Measurements from ENCODE around the gene SEC24D.

The SEC24D gene

DNA sequence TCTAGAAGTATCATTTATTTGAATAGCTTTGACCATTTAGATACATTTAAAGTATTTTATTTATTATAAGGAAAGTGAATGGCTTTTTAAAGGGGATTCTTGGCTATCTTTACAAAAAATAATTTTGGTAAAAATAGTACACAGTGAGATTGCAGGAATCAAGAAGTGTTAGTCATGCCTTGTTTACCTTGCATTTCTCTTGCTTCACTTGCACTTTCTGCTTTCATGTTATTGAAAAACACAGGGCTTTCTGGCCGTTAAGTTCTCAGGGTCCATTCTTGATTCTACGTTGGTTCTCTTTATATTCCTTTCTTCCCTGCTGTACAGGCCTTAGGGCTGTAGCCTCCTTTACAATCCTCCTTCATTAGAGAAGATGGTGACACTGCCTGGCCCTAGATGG is 21.8 kb upstream of the SEC24D start:
- H3K9me2 ChIP-seq (replicated peaks; ENCODE audit: insufficient read depth, low read length), result no peaks in the 10 kb centered on the region
- H3K9me3 ChIP-seq (ENCODE audit: insufficient read depth, low read length), result no peaks in the 10 kb centered on the region

DNA sequence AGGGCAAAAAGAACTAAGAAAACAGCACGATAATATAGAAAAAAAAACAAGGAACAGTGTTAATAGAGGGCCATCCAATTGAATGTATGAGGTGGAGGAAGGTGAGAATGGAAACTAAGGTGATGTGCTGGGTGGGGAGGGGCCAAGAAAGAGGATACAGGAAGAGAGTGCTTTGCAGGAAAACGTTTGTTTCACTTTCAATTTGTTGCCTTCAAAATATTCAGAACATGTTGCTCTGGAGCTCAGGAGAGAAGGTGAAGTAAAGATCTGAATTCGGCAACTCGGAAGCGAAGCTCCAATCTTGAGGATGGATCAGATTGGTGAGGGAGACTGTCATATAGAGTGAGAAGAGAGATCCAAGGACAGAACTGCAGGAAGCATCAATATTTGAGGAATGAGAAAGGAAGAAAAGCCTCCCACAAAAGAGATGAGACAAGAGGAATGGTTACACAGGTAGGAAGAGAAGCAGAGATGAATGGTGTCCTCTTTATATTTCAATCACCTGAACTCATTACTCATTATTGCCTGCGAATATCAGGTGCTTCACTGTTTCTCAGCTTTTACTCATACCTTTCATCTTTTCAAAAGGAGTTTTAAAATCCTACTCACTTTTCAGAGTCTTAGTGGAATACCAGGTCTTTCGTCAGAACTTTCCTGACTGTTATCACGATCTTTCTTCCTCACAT is 14.7 kb upstream of the SEC24D start:
- Histone ChIP-seq H3K36me3 (ENCODE audit: low read length) (no peaks in the 10 kb centered on the region), H2AFZ (ENCODE audit: low read depth, low read length, severe bottlenecking) (no peak overlapping the region), H3K9me2 (replicated peaks; ENCODE audit: insufficient read depth, low read length) (no peaks in the 10 kb centered on the region), H3K9ac (ENCODE audit: low read length) (no peak overlapping the region), H3K79me2 (ENCODE audit: insufficient read depth, low read length) (no peaks in the 10 kb centered on the region), H4K20me1 (ENCODE audit: low read depth, low read length) (no peaks in the 10 kb centered on the region), H3K27me3 (ENCODE audit: low read length) (no peaks in the 10 kb centered on the region), H3F3A (ENCODE audit: insufficient read depth) (no peaks in the 10 kb centered on the region), H3K27ac (ENCODE audit: low read depth, low read length) (no peak overlapping the region), H3K4me2 (ENCODE audit: low read depth, low read length, poor library complexity, severe bottlenecking) (peak overlapping the region; percentile 22), H3K4me3 (ENCODE audit: insufficient read depth, low read length, poor library complexity, severe bottlenecking) (no peak overlapping the region), H3K9me3 (ENCODE audit: insufficient read depth, low read length) (no peaks in the 10 kb centered on the region)
- TF ChIP-seq, protein P1, sequence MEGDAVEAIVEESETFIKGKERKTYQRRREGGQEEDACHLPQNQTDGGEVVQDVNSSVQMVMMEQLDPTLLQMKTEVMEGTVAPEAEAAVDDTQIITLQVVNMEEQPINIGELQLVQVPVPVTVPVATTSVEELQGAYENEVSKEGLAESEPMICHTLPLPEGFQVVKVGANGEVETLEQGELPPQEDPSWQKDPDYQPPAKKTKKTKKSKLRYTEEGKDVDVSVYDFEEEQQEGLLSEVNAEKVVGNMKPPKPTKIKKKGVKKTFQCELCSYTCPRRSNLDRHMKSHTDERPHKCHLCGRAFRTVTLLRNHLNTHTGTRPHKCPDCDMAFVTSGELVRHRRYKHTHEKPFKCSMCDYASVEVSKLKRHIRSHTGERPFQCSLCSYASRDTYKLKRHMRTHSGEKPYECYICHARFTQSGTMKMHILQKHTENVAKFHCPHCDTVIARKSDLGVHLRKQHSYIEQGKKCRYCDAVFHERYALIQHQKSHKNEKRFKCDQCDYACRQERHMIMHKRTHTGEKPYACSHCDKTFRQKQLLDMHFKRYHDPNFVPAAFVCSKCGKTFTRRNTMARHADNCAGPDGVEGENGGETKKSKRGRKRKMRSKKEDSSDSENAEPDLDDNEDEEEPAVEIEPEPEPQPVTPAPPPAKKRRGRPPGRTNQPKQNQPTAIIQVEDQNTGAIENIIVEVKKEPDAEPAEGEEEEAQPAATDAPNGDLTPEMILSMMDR (IDR thresholded peaks at IDR 0.05; ENCODE audit: insufficient read depth, low read length, poor library complexity, severe bottlenecking), result no peak
- no peak for TF ChIP-seq EZH2phosphoT487 (conservative IDR thresholded peaks at IDR 0.05; ENCODE audit: low read length)

More for the DNA sequence above, 21.8 kb upstream of the SEC24D start:
- Histone ChIP-seq H2AFZ (ENCODE audit: low read depth, low read length, severe bottlenecking) (no peak overlapping the region), H3K9ac (ENCODE audit: low read length) (no peak overlapping the region), H3K27me3 (ENCODE audit: low read length) (no peaks in the 10 kb centered on the region), H3K4me3 (ENCODE audit: insufficient read depth, low read length, poor library complexity, severe bottlenecking) (no peak overlapping the region), H3F3A (ENCODE audit: insufficient read depth) (no peaks in the 10 kb centered on the region), H3K27ac (ENCODE audit: low read depth, low read length) (no peak overlapping the region), H4K20me1 (ENCODE audit: low read depth, low read length) (no peaks in the 10 kb centered on the region), H3K36me3 (ENCODE audit: low read length) (no peaks in the 10 kb centered on the region), H3K4me2 (ENCODE audit: low read depth, low read length, poor library complexity, severe bottlenecking) (no peak overlapping the region), H3K79me2 (ENCODE audit: insufficient read depth, low read length) (no peaks in the 10 kb centered on the region)
- TF ChIP-seq, protein P1 (IDR thresholded peaks at IDR 0.05; ENCODE audit: insufficient read depth, low read length, poor library complexity, severe bottlenecking), result no peak
- TF ChIP-seq EZH2phosphoT487 (conservative IDR thresholded peaks at IDR 0.05; ENCODE audit: low read length), result no peak

DNA sequence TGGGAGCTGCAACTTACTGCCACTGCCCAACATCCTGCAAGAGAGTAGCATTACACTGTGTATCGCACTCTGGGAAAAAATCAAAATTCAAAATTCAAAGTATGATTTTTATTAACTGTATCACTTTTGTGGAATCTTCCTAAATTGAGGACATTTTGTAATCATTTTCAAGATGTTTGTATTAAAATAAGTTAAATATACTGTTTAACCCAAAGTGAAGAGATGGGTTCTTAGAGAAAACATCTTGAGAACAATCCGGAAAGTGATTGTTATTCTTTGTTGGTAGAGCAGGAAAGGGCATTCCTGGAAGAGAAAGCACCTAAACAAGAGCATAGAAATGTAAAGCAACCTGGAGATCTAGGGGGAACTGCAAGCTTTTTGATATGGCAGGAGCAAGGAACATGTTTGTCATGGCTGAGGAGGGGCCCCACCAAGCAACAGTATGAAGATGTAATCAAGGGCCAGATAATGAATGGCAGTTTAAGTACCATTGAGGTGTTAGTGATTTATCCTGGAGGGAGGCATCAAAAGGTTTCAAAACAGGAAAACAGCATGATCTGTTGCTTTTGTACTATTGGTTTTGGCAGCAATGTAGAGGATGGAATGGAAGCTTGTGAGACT is 14.1 kb upstream of the SEC24D start:
- Histone ChIP-seq H3K79me2 (ENCODE audit: insufficient read depth, low read length) (no peaks in the 10 kb centered on the region), H3K27ac (ENCODE audit: low read depth, low read length) (no peak overlapping the region), H3F3A (ENCODE audit: insufficient read depth) (no peaks in the 10 kb centered on the region), H3K4me3 (ENCODE audit: insufficient read depth, low read length, poor library complexity, severe bottlenecking) (no peak overlapping the region), H3K27me3 (ENCODE audit: low read length) (no peaks in the 10 kb centered on the region), H2AFZ (ENCODE audit: low read depth, low read length, severe bottlenecking) (no peak overlapping the region), H3K36me3 (ENCODE audit: low read length) (no peaks in the 10 kb centered on the region), H3K9me3 (ENCODE audit: insufficient read depth, low read length) (no peaks in the 10 kb centered on the region), H3K4me2 (ENCODE audit: low read depth, low read length, poor library complexity, severe bottlenecking) (peak overlapping the region; percentile 22), H4K20me1 (ENCODE audit: low read depth, low read length) (no peaks in the 10 kb centered on the region), H3K9me2 (replicated peaks; ENCODE audit: insufficient read depth, low read length) (no peaks in the 10 kb centered on the region), H3K9ac (ENCODE audit: low read length) (no peak overlapping the region)
- TF ChIP-seq EZH2phosphoT487 (conservative IDR thresholded peaks at IDR 0.05; ENCODE audit: low read length), result no peak

DNA sequence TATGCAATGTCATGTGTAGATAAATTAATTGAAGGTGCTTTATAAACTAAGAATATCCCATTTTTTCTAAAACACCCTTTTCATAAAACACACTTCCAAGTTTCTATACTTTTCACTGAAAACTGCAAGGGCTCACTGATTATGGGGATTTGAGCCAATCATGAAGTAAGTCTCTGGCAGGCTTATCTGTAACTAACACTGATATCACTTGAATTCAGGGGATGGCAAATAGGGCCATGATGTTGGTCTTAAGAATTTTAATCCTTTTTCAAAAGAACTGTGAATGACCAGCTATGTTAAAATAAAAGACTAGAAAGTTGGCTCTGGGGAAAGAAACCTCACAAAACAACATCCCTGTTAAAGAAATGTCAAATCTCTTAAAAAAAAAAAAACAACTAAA is 13.0 kb upstream of the SEC24D start:
- Histone ChIP-seq H3K9me3 (ENCODE audit: insufficient read depth, low read length) (no peaks in the 10 kb centered on the region), H3F3A (ENCODE audit: insufficient read depth) (no peaks in the 10 kb centered on the region), H3K79me2 (ENCODE audit: insufficient read depth, low read length) (no peaks in the 10 kb centered on the region), H3K4me3 (ENCODE audit: insufficient read depth, low read length, poor library complexity, severe bottlenecking) (no peak overlapping the region), H2AFZ (ENCODE audit: low read depth, low read length, severe bottlenecking) (no peak overlapping the region), H3K9ac (ENCODE audit: low read length) (no peak overlapping the region), H4K20me1 (ENCODE audit: low read depth, low read length) (no peaks in the 10 kb centered on the region), H3K27ac (ENCODE audit: low read depth, low read length) (no peak overlapping the region), H3K9me2 (replicated peaks; ENCODE audit: insufficient read depth, low read length) (no peaks in the 10 kb centered on the region), H3K4me2 (ENCODE audit: low read depth, low read length, poor library complexity, severe bottlenecking) (no peak overlapping the region), H3K27me3 (ENCODE audit: low read length) (no peaks in the 10 kb centered on the region), H3K36me3 (ENCODE audit: low read length) (no peaks in the 10 kb centered on the region)
- TF ChIP-seq EZH2phosphoT487 (conservative IDR thresholded peaks at IDR 0.05; ENCODE audit: low read length), result no peak
- TF ChIP-seq, protein P1 (IDR thresholded peaks at IDR 0.05; ENCODE audit: insufficient read depth, low read length, poor library complexity, severe bottlenecking), result no peak

Measured in SU-DHL-6 (cell line).